ENCODE results near the gene PRKRIP1.

The PRKRIP1 gene

DNA sequence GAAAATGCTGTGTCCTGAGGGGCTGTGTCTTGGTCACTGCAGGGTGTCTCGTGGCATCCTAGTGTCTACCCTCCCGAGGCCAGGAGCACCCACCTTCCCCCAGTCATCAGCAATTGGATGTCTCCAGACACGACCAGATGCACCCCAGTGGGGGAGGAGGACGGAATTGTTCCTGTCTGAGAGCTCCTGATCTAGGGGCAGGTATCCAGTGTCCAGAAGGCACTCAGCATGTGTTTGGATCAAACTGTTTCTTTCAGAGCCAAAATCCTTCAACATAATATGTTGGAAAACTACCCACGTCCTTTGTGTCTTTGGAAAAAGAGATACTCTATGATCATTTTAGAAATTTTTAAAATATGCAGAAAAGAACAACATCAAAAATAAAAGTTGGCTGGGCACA lies 16.9 kb downstream of the PRKRIP1 start (continued):
- TF ChIP-seq, protein P1, sequence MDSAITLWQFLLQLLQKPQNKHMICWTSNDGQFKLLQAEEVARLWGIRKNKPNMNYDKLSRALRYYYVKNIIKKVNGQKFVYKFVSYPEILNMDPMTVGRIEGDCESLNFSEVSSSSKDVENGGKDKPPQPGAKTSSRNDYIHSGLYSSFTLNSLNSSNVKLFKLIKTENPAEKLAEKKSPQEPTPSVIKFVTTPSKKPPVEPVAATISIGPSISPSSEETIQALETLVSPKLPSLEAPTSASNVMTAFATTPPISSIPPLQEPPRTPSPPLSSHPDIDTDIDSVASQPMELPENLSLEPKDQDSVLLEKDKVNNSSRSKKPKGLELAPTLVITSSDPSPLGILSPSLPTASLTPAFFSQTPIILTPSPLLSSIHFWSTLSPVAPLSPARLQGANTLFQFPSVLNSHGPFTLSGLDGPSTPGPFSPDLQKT (IDR thresholded peaks at IDR 0.05; ENCODE audit: borderline replicate concordance, low read depth, low read length), result no peak
- TF ChIP-seq ZNF324 (tag by site-specific recombination; IDR thresholded peaks at IDR 0.05), result no peak
- no peak for TF ChIP-seq ZNF341 (tag by site-specific recombination; IDR thresholded peaks at IDR 0.05; ENCODE audit: low read depth)
- TF ChIP-seq ZNF658 (tag by site-specific recombination; IDR thresholded peaks at IDR 0.05), result no peak
- TF ChIP-seq, protein P2, sequence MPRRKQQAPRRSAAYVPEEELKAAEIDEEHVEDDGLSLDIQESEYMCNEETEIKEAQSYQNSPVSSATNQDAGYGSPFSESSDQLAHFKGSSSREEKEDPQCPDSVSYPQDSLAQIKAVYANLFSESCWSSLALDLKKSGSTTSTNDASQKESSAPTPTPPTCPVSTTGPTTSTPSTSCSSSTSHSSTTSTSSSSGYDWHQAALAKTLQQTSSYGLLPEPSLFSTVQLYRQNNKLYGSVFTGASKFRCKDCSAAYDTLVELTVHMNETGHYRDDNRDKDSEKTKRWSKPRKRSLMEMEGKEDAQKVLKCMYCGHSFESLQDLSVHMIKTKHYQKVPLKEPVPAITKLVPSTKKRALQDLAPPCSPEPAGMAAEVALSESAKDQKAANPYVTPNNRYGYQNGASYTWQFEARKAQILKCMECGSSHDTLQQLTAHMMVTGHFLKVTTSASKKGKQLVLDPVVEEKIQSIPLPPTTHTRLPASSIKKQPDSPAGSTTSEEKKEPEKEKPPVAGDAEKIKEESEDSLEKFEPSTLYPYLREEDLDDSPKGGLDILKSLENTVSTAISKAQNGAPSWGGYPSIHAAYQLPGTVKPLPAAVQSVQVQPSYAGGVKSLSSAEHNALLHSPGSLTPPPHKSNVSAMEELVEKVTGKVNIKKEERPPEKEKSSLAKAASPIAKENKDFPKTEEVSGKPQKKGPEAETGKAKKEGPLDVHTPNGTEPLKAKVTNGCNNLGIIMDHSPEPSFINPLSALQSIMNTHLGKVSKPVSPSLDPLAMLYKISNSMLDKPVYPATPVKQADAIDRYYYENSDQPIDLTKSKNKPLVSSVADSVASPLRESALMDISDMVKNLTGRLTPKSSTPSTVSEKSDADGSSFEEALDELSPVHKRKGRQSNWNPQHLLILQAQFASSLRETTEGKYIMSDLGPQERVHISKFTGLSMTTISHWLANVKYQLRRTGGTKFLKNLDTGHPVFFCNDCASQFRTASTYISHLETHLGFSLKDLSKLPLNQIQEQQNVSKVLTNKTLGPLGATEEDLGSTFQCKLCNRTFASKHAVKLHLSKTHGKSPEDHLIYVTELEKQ (tag by site-specific recombination; IDR thresholded peaks at IDR 0.05; ENCODE audit: borderline replicate concordance), result no peak
- TF ChIP-seq ZNF48 (tag by site-specific recombination; IDR thresholded peaks at IDR 0.05), result no peak
- TF ChIP-seq KLF9 (tag by site-specific recombination; IDR thresholded peaks at IDR 0.05; ENCODE audit: low read depth), result no peak
- no peak for TF ChIP-seq SCRT1 (tag by site-specific recombination; IDR thresholded peaks at IDR 0.05; ENCODE audit: borderline replicate concordance)

DNA sequence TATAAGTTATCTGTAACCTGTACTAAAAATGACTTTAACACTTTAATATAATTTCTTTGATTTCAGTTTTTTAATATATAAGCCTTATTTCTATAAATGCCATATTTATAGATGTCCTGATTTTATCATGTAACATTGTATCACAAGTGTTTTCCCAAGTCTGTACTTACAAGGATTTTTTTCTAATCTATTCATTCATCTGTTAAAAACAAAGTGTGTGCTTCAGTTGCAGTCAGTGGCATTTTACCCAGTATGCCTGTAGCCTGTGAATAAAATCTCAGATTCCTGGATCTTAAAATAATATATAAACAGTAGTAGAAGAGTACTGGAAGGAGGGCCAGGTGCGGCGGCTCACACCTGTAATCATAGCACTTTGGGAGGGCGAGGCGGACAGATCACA lies 17.4 kb downstream of the PRKRIP1 start:
- ChIA-PET CTCF (no interaction called here), POLR2A (no interaction called here)
- no peak overlapping the region for H3K27ac ChIP-seq (ENCODE audit: extremely low read depth, low read depth, low read length)
- peaks cover 46 to 90% of the 10 kb centered on the region in 2 experiments for H3K36me3 ChIP-seq (ENCODE audit: control insufficient read depth in 2 of 2, insufficient read depth in 1 of 2, low read length in 2 of 2)
- no peak overlapping the region for H3K4me3 ChIP-seq (ENCODE audit: low read depth, low read length)
- H3K9me3 ChIP-seq (ENCODE audit: control insufficient read depth, insufficient read depth, low read depth, low read length), result no peaks in the 10 kb centered on the region
- no peak for TF ChIP-seq ZNF707 (tag by site-specific recombination; IDR thresholded peaks at IDR 0.05)
- TF ChIP-seq, protein P3, sequence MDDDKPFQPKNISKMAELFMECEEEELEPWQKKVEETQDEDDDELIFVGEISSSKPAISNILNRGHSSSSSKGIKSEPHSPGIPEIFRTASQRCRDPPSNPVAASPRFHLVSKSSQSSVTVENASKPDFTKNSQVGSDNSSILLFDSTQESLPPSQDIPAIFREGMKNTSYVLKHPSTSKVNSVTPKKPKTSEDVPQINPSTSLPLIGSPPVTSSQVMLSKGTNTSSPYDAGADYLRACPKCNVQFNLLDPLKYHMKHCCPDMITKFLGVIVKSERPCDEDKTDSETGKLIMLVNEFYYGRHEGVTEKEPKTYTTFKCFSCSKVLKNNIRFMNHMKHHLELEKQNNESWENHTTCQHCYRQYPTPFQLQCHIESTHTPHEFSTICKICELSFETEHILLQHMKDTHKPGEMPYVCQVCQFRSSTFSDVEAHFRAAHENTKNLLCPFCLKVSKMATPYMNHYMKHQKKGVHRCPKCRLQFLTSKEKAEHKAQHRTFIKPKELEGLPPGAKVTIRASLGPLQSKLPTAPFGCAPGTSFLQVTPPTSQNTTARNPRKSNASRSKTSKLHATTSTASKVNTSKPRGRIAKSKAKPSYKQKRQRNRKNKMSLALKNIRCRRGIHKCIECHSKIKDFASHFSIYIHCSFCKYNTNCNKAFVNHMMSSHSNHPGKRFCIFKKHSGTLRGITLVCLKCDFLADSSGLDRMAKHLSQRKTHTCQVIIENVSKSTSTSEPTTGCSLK (tag by site-specific recombination; IDR thresholded peaks at IDR 0.05), result no peak
- TF ChIP-seq ZNF677 (tag by site-specific recombination; IDR thresholded peaks at IDR 0.05), result no peak
- TF ChIP-seq ZNF169 (tag by site-specific recombination; IDR thresholded peaks at IDR 0.05), result no peak
- TF ChIP-seq ZNF596 (tag by site-specific recombination; IDR thresholded peaks at IDR 0.05), result no peak
- TF ChIP-seq, protein P4, sequence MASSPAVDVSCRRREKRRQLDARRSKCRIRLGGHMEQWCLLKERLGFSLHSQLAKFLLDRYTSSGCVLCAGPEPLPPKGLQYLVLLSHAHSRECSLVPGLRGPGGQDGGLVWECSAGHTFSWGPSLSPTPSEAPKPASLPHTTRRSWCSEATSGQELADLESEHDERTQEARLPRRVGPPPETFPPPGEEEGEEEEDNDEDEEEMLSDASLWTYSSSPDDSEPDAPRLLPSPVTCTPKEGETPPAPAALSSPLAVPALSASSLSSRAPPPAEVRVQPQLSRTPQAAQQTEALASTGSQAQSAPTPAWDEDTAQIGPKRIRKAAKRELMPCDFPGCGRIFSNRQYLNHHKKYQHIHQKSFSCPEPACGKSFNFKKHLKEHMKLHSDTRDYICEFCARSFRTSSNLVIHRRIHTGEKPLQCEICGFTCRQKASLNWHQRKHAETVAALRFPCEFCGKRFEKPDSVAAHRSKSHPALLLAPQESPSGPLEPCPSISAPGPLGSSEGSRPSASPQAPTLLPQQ (tag by site-specific recombination; IDR thresholded peaks at IDR 0.05), result no peak
- TF ChIP-seq ZNF341 (tag by site-specific recombination; IDR thresholded peaks at IDR 0.05; ENCODE audit: low read depth), result no peak
- TF ChIP-seq ZNF37A (tag by site-specific recombination; IDR thresholded peaks at IDR 0.05), result no peak
- TF ChIP-seq, protein P5, sequence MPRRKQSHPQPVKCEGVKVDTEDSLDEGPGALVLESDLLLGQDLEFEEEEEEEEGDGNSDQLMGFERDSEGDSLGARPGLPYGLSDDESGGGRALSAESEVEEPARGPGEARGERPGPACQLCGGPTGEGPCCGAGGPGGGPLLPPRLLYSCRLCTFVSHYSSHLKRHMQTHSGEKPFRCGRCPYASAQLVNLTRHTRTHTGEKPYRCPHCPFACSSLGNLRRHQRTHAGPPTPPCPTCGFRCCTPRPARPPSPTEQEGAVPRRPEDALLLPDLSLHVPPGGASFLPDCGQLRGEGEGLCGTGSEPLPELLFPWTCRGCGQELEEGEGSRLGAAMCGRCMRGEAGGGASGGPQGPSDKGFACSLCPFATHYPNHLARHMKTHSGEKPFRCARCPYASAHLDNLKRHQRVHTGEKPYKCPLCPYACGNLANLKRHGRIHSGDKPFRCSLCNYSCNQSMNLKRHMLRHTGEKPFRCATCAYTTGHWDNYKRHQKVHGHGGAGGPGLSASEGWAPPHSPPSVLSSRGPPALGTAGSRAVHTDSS (tag by site-specific recombination; IDR thresholded peaks at IDR 0.05), result no peak
- no peak for TF ChIP-seq ZNF2 (tag by site-specific recombination; IDR thresholded peaks at IDR 0.05)
- no peak for TF ChIP-seq SP3 (tag by site-specific recombination; IDR thresholded peaks at IDR 0.05)
- no peak for TF ChIP-seq ZNF202 (tag by site-specific recombination; IDR thresholded peaks at IDR 0.05; ENCODE audit: borderline replicate concordance)
- no peak for TF ChIP-seq ZNF701 (tag by site-specific recombination; IDR thresholded peaks at IDR 0.05)
- H3K4me1 ChIP-seq (ENCODE audit: control insufficient read depth, insufficient read depth, low read length), result no peaks in the 10 kb centered on the region
